GM21423 (cell line): ENCODE data around the gene STK4.

Experiments
- ATAC-seq: cut with Tn5 transposase; IDR thresholded peaks from one replicate; pipeline ENCODE4 v1.9.1; 2021; ENCODE audit warnings: mild to moderate bottlenecking, moderate library complexity; ENCODE audit not compliant: unreplicated experiment

Gene STK4

GRCh38 chr20:45080867-45081624 is 114.7 kb downstream of the STK4 start:
- no peak for ATAC-seq

- ATAC-seq = no peak
These were observed 116.2 kb downstream of the STK4 start for GRCh38 chr20:45082468-45082867.

DNA sequence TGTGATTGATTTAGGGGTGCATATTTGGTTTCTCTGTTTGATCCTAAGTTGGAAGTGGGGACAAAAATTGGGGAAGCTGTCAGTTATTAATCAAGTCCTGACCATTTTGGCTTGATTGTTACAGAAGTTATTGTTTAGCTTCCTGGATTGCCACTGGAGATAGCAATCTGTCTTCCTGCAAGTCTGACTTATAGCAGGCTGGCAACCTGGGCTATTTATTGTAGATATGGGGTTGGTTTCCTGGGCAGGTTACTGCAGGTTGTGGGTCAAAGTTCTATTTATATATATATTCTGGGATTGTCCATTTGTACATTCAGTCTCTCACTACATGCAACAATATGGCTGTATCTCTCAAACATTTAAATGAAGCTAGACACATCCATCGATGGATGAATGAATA is 116.8 kb downstream of the STK4 start:
- ATAC-seq = no peak

- no peak for ATAC-seq
These were observed 119.0 kb downstream of the STK4 start for GRCh38 chr20:45085289-45085688.

- ATAC-seq = no peak
These were observed 119.6 kb downstream of the STK4 start for GRCh38 chr20:45085867-45086266.

DNA sequence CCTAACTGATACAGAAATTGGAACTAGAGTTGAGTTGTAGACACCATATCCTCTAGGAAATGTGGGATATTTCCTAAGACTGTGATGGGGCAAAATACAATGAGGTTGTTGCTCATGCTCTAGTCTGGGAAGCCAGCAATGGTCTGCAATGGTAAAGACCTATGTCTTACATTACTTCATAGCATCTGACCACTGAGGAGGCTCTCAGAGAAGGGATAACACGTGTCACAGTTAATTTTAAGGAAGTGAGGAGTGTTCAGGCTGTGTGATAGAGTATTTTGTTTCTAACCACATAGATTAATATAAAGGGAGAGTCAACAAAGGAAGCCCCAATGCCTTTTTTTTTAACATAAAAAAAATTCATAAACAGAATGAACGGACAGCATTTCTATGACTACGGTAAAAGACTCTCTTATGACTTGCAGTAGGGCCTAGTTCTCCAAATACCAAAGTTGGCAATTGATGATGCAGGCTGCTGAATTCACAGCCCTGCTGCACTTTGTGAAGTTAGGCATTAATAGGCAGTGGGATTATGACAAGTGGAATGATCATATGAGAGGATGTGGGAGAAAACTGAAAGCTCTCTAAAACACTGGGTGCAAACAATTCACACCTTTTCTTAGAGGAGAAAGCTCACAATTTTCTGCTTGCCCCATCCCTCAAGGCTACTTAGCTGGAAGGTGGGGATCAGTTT is 120.9 kb downstream of the STK4 start:
- ATAC-seq = no peak

DNA sequence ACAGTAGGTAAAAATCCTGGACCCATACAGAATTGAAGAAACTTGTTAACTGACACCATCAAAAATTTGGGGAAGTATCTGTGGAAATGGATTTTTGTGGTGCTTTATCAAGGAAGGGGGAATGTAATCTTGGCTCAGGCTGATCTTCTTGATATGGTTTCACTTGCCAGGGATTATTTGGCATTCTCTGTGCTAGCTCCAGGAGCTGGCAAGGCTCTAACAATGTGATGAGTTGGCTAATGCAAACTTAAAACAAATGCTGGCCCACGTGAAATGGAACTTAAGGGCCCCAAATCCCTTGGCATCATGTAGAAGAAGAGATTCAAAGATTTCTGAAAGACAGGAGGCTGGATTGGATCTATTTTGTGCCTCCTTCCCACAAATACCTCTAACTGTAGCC is 121.5 kb downstream of the STK4 start:
- ATAC-seq = no peak

DNA sequence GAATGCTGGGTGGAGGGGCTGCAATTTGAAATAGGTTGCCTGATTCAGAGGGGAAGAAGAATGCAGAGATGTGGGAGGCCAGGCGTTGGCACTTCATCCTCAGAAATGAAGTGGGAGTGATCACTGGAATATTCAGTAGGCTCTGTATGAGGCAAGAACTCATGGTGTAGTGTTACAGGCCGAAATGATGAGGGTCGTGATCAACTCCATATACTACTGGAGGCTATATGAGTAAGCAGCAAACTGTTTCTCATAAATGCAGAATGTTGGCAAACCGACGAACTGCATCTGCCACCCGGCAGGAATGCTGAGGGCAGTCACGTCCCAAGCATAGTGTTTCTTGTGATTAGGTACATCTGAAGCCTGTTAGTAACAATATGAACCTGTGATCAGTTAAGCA is 121.9 kb downstream of the STK4 start:
- no peak for ATAC-seq

GRCh38 chr20:45090481-45090880 is 124.2 kb downstream of the STK4 start:
- no peak for ATAC-seq

DNA sequence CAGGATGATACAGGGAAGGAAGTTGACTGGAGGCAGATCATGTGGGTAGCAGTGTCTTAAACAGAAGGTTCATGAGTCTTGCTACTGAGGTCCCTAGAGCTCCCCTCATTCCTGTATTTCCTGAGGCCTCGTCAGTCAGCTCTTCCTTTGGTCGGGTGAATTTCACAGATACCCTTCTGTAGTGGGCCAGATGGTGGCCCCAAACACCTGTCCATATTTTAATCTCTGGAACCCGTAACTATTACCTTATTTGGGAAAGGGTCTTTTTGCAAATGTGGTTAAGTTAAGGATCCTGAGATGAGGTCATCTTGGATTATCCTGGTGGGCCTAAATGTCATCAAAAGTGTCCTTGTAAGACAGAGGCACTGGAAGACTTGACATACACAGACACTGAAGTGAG is 125.1 kb downstream of the STK4 start:
- ATAC-seq = no peak

DNA sequence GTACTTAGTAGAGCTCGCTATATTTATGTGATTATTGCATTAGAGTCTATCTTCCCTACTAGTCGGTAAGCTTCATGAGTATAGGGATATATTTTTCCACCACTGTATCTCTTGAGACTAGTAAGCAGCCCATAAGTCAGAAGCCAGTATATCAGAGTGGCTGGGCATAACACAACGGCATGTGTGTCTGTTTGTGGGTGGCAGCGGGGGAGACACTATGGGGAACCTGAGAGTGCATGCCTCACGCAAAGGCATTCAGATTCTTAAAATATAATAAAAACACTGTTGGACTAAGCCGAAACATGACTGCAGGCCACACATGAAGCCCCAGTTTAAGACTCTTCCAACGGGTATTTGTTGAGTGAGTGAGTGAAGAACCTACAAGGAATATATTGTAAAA is 126.6 kb downstream of the STK4 start:
- ATAC-seq = no peak

DNA sequence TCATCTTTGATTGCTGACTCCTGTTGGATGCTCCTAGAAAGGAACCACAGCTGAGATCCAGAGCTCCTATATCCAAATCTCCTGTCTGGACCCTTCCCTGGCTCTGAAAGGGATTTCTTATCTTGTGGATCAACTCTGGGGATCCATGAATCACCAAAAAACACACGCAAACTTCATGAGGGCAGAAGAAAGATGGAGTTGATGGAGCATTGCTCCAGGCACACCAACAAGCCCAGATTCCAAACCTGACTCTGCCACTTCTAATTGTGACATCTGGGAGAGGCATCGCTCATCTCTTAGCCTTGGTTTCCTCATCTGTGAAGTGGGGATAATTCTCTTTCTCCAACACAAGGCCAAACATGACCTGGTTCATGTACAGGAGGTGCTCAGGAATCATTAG is 127.9 kb downstream of the STK4 start:
- no peak for ATAC-seq

GRCh38 chr20:45094864-45095574 is 128.7 kb downstream of the STK4 start:
- no peak for ATAC-seq

GRCh38 chr20:45095805-45096238 is 129.5 kb downstream of the STK4 start:
- no peak for ATAC-seq

DNA sequence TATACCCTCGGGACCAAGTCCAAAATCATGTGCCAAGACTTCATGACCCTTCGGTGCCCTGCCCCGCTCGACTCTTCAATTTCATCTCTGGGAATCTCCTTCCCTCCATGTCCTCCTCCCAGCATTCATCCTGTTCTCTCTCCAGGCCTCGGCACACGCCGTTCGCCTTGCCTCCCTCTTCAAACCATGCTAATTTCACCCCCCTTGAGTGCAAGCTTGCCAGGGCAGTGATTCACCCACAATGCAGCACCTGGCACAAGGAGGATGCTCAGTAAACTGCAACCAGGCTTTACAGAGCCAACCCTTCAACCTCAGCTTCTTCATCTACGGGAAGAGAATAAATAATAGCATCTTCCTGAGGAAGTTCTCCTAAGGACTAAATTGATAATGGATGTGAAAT is 130.5 kb downstream of the STK4 start:
- no peak for ATAC-seq

GRCh38 chr20:45097485-45098102 is 131.3 kb downstream of the STK4 start:
- ATAC-seq = no peak

- no peak for ATAC-seq
These were observed 131.9 kb downstream of the STK4 start for GRCh38 chr20:45098103-45098773.

DNA sequence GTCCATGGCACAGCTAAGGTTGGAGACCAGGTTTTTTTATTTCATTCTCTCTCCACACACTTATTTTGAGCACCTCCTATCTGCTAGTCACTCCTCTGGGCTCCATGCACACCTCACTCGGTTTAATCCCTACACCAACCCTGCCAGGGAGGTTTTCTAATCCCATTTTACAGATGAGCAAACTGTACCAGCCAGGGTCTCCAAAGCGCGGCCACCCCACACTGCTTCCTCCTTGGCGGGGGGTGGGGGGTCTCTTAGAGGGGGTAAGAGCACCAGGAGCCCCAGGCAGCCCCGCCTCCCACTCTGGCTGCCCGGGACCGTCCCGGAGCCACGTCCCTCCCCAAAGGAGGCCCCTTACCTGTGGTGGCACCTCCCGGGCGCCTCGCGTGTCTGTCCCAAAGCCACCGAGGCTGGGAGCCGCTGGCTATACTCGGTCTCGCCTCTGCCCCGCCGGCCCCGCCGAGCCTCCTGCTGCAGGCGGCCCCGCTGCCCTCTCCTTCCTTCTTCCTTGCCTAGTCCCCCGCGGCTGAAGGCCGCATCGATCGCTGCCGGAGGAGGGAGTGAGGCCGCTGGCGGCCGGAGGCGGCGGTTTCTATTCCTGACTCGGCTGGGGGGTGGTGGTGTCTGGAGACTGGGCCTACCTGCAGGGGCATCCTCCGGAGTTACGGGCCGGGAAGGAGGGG is 134.4 kb downstream of the STK4 start, which contains the start of gene KCNS1:
Gene KCNS1, minus strand, starts transcription at position 565 of the 683 bp plus-strand sequence. CDS start 1,891 bp downstream, outside the sequence.
- no peak for ATAC-seq

DNA sequence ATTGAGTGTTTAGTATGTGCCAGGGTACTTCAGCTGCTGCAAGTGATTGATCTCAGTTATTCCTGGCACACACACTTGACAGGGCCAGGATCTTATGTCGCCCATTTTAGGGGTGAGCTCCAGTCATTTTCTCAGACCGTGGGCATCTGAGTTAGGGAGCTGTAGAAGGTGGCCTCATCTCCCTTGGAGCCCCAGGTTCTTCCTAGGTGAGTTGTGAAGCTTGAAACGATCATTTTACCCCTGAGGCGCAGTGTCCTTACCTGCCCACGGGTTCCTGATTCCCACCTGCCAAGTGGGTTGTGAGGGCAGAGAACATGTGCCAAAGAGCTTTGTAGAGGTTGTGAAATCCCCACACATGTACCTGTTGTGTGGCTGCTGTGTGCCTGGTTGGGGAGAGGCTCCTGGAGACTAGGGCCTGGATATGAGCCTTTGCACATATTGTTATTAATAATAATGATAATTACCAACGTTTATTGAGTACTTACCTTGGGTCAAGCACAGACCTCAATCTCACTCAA is 135.1 kb downstream of the STK4 start:
- no peak for ATAC-seq

- ATAC-seq = no peak
These were observed 136.8 kb downstream of the STK4 start for GRCh38 chr20:45103072-45103471.
